GM18502 (cell line): ENCODE measurements around the gene KRTAP10-12.
"Not testable (repeated sequence)": the region's sequence is repeated elsewhere in the genome, so short reads cannot be mapped to it uniquely, and the experiment has no call there.

ENCODE experiments used
- ATAC-seq: cut with Tn5 transposase; IDR thresholded peaks from one replicate; pipeline ENCODE4 v1.9.1; 2021; ENCODE audit warnings: mild to moderate bottlenecking; ENCODE audit not compliant: unreplicated experiment, poor library complexity

KRTAP10-12 gene

DNA sequence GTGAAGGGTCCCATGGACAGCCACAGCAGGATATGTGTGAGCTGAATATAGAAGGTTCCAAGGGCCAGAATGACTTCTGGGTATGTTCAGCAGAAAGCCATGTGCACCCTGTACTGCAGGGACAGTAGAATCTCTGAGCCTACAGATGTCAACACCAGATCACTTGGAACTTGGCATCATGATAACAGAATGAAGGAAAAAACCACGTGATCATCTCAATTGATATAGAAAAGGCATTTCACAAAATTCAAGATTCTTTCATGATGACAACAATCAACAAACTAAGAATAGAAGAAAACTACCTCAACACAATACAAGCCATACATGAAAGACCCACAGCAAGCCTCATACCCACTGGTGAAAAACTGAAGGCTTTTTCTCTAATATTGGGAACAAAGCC lies 29.4 kb upstream of the KRTAP10-12 start:
- no peak for ATAC-seq

DNA sequence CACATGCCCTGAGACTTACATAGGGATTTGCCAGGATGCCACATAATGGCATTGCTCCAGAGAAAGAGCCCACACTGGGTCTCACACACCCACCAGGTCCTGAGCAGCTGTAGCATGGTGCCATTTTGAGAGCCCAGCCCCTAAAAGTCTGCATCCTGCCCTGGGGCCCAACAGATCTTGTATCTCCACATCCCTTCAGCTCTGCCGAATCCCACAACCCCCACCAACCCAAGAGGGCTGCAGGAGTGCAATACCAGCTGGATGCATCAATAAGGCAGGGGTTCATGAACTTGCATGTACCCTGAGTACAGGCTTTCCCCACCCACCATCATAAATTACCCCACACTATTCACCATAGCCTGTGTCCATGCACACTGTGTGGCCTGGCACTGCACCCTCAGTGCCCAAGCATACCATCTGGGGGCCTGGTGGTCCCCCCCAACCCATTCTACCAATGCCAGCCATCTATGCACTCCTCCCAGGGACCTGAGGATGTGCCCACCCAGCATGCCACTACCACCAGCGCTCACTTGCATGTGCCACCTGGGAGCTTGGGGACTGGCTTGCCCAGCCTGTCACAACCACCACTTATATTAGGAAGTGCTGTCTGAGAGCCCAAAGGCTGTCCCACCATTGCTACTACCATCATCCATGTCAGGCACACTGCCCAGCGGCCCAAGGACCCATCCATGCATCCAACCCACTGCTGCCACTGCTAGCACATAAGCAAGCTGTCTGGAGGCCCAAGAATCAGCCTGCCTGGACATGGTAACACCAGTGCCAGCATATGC lies 26.1 kb upstream of the KRTAP10-12 start:
- no peak for ATAC-seq

DNA sequence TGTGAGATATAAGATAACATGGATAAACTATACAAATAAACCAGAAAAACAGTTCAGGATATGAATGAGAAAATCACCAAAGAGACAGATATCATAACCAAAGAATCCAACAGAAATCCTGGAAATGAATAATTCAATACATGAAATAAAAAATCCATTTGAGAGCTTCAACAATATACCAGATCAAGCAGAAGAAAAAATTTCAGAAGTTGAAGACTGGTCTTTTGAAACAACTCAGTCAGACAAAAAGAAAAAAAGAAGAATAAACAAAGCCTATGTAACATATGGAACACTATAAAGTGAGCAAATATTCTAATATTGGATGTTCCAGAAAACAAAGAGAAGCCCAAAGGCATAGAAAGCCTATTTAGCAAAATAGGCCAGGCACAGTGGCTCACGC lies 25.1 kb upstream of the KRTAP10-12 start:
- ATAC-seq = no peak

DNA sequence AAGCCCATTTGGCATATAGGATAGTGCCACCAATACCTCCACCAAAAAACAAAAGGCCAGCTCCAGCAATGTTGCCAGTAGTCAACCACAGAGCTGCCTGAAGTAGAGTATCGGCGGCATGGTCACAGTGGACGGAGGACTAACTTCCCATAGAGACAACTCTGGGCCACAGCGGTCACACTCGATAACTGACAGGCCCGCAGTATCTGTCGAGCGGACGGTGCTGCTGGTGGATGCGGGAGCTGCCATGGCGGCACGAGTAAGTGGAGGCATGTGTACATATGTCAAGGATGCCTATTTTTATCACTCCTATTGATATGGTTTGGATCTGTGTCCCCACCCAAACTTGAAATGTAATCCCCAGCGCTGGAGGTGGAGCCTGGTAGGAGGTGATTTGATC lies 19.1 kb upstream of the KRTAP10-12 start:
- ATAC-seq = no peak

DNA sequence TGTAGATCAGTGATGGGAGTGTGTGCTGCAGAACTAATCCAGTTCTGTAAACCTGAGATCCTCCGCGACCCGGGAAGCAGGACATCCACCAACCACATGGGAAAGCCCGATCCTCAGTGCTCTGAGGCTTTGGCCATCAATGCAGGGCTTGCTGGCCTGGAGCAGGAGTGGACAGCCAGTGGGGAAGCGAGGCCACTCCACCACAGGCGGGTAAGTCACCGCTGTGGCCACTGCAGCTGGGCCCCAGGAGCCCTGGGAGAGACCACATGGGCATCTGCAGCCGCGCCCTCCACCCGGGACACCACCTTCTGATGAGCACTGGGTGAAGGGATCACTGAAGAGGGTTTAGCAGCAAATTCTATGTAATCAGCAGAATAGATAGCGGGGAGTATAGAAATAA lies 15.8 kb upstream of the KRTAP10-12 start:
- ATAC-seq = no peak

DNA sequence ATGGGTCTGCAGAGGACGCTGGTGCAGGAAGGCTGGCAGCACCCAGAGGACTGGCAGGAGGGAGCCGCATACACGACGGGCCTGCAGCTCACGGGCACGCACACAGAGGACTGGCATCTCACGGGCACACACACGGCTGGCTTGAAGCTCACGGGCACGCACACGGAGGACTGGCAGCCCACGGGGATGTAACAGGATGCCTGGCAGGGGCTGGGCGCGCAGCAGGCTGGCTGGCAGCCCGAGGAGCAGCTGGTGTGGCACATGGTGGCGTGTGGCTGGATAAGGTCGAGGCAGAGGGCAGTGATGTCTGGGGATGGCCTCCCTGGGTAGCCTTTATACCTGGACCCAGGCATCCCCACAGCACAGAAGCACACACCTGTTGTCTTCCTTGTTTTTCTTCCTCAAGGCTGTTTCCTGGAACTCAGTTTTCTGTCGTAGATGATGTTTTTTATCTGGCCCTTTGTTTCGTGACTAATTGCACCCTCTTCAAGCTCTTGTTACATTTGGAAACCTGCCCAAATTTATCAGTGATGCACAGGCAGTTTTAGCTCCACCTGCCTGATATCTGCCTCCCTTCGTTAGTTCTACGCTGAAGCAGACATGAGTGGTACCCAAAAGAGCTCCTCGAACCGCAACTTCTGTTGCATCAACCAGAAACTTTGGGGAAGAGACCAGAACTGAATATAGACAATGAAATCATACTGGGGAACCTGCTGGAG lies 15.0 kb upstream of the KRTAP10-12 start, which contains the start of gene KRTAP12-1:
KRTAP12-1 (minus strand) TSS at position 303 of the 719 bp plus-strand sequence; CDS start at position 263, 40 bp downstream.
- ATAC-seq = no peak

DNA sequence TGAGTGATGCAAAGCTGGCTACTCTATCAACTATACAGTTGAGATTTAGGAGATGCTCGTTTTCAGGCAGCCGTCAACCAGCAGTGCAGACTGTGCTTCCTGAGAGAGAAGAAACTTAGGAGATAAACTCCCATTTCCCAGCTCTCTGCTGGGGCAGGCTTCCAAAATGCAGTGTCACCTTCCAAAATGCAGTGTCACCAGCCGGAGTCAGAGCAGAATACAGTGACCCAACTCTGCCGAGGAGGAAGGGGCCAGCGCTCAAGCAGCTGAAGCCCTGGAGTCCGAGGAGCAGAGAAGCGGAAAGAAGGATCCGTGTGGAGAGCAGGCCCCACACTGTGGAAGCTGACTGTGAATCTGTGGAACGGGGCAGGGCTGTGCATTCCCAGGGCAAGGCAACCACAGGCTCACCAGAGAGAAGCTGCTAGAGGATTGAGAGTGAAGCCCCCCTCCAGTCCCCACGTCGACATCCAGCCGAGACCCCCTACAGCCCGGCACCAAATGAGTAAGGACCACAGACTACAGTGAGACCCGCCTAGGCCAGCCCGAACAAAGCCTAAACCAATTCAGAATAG lies 14.3 kb upstream of the KRTAP10-12 start:
- no peak for ATAC-seq

DNA sequence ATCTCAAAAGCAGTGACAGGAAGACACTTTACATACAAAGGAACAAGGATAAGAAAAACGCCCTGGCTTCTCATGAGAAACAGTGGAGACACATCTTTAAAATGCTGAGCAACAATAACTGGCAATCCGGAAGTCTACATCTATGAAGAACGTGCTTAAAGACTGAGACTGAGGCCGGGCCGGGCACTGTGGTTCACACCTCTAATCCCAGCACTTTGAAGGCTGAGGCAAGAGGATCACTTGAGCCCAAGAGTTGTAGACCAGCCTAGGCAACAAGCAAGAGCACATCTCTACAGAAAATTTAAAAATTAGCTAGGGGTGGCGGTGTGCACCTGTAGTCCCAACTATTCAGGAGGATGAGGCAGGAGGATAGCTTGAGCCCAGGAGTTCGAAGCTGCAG lies 12.9 kb upstream of the KRTAP10-12 start:
- ATAC-seq = no peak

DNA sequence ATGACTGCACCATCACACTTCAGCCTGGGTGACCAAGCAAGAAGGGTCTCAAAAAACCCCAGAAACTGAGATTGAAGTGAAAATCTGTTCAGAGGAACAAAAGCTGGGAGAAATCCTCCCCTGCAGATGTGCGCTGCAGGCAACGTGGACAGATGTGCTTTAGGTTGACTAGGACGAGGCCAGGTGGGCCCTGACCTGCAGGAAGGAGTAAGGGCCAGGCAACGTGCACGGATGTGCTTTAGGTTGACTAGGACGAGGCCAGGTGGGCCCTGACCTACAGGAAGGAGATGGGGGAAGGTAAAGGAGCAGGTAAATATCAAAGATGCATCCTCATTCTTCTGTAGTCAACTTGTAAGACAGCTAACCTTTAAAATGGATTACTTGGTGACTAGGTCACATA lies 12.5 kb upstream of the KRTAP10-12 start:
- ATAC-seq = no peak

DNA sequence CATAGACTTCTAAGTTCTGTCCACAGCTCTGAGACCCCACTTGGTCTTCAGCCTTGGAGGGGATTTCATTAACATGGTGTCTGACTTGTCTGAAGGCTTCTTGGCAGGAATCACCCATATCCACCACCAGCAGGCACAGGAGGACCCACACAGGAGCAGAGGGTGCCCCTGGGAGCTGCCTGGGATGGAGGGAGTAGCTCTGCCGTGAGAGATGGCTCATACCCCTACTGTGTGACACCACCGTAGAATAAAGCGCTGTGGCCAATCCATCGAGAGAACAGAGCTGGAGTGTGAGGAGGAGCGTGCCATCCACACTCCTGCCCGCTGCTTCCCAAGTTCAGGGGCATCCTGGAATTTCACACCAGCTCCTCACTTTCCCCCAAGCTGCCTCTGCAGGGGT lies 11.9 kb upstream of the KRTAP10-12 start:
- not testable (repeated sequence) for ATAC-seq

DNA sequence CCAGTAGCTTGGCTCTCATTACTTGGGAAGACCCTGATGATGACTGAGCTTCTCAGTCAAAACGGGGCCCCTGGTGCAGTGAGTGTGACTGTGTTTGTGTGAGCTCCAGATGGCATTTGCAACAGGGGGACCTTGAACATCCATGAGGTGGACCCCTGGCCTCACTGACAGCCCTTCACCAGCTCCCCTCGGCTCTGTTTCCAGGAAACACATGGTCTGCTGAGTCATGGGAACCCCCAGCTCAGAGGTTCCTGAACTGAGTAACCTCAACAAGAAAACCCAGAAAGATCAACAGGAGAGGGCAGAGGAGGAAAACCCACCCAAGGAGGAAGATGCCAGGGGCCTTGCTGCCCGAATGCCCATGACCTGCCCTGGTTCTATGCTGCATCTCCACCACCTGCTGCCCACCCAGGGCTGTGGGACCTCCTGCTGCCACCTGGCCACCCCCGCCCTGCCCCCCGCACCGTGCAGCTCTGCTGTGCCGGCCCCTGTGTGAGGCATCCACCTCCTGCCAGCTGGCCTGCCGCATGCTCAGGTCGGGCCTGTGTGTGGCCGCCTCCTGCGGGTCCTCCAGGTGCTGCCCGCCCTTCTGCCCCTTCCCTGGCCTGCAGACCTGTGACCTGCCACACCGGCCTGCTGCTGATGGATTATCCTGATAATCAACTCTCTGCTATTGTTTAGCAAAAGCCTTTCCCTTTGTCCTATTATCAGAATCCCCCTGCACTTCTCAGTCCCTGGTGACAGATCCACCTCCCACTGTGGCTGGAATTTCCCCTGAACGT lies 10.8 kb upstream of the KRTAP10-12 start:
- no peak for ATAC-seq

DNA sequence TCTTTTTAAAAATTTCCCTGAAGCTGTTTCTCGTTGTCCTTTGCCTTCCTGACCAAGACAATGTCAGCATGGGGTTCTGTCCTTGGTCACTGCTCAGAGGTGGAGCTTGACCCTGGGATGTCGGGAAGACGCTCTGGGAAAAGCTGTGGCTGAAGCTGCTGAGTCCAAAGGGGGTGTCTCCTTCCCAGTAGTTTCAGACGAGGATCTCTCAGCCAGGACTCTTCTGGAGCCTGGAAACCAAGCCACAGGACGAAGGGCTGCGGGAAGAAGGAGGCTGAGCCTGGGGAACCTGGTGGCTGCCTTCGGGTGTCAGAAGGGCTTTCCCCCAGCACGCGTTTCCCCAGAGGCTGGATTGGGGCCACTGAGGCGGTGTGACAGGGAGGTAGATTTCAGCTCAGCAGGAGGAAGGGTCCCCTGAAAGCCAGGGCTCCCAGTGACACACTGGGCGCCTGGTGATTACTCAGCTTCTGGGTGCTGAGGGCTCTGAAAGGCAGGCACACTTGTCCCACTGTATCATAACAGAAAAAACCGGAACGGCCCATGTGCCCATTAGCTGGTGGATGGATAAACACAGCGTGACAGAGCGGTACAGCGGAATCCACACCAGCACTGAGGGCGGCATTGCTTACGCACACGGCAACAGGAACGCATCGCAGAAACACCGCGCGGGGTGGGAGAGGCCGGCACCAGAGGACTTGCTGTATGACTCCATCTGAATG lies 10.0 kb upstream of the KRTAP10-12 start:
- no peak for ATAC-seq

DNA sequence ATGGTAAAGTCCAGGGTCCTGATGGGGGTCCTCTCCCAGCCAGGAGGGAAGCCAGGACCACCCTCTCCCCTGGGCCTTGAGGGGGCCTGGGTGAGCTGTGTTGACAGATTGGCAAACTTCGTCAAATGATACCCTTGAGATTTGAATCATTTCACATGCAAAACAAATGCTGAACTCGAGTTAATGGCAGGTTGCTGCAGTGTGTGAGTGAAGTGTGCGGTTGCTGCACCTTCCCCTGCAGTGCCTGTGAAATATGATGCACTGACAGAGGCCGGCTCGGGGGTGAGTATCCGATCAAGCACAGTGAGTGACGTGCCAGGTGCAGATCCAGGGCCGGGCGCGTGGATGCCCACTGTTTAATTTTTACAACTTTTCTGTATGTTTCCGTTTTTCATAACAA lies 9.3 kb upstream of the KRTAP10-12 start:
- ATAC-seq = no peak

DNA sequence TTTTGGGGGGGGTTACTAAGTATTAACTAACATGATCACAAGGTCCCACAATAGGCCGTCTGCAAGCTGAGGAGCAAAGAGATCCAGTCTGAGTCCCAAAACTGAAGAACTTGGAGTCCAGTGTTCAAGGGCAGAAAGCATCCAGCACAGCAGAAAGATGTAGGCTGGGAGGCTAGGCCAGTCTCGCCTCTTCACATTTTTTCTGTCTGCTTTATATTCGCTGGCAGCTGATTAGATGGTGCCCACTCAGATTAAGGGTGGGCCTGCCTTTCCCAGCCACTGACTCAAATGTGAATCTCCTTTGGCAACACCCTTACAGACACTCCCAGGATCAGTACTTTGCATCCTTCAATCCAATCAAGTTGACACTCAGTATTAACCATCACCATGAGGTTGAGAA lies 7.2 kb upstream of the KRTAP10-12 start:
- not testable (repeated sequence) for ATAC-seq

DNA sequence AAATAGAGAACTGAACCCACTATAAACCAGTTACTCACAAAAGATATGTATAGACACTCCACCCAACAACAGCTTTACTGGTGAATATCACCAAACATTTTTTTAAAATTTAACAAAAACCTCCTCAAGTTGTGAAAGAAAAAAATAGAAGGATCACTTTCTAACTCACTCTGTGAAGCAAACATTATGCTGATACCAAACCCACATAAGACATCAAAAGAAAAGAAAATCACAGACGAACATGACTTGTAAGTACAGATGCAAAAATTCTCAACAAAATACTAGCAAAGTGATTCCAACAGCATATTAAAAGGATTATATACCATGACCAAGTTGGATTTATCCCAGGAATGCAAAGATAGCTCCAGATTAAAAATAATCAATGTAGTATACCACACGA lies 5.3 kb upstream of the KRTAP10-12 start:
- no peak for ATAC-seq

DNA sequence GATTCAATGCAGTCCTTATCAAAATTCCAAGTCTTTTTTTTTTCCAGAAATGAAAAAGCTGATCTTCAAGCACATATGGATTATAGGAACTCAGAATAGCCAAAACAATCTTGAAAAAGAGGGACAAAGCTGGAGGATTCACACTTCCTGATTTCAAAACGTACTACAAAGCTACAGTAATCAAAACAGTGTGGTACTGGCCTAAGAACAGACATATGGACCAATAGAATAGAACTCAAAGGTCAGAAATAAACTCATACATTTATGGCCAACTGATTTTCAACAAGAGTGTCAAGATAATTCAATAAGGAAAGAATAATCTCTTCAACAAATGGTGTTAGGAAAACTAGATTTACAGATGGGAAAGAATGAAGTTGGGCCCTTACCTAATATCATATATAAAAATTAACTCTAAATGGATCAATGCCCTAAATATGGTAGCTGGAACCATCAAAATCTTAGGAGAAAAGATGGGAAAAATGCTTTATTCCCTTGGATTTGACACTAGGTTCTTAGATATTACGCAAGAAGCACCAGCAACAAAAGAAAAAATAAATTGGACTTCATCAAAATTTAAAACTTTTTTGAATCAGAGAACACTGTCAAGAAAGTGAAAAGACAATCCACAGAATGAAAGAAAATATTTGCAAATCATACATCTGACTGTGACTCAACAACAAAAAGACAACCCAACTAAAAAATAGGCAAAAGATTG lies 4.0 kb upstream of the KRTAP10-12 start:
- no peak for ATAC-seq

DNA sequence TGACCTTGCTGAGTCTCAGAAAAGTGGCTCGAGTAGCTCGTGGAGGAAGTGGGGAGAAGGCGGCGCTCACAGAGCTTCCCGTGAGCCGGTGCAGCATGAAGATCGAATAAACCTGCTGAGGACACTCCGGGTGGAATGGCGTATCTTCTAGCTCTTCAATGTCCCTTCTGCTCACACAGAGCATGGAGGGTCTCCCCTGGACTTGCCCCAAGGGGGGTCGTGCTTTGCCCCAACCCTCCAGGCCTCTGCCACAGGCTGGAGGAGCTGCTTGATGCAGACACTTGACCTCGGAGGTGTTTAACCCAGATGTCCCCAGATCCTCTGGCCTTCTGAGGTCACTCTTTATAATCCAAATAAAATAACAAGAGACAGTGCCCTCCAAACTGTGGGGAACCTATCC lies 2.2 kb upstream of the KRTAP10-12 start:
- no peak for ATAC-seq

DNA sequence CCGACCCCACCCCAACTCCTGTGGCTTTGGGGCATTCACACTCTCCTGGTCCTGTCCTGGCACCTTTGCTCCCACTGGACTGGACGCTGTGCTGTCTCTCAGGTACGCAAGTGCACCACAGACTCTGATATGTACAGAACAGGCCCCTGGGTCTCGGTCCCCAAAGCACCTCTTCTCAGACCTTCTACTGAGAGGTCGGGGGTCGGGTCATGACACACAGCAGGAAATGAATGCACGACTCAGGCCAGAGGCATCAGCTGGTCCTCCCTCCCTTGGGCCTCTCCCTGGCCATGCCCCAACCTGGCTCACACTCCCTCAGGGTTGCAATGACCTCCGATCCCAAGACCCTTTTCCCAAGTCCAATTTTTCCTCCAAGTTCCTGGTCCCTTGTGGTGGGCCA lies 1.8 kb upstream of the KRTAP10-12 start:
- ATAC-seq = no peak

DNA sequence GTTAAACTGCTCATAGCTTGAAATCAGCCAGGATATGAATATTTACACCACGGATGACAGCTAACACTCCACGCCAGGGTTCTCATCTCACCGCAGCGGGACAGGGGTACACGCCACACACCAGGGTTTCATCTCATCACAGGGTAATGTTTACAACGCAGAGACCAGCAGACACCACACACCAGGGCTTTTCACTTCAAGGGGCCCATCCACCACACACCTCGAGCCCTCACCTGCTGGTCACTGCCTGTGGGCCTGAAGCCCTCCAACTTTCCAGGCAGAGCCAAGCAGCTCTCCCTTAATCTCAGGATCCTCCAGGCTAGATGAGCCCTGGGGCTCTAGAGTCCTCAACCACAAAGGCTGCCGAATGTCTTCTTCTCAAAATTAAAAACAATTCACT lies 1.3 kb upstream of the KRTAP10-12 start:
- ATAC-seq = no peak
